Mammary epithelial cell (primary cell): ENCODE data around the gene CTDSP2.

Experiments used
- EZH2 ChIP-seq: IDR thresholded peaks from 2 replicates; pipeline ENCODE4 v1.6.1; 2012; ENCODE audit warnings: low read length, inconsistent platforms, borderline replicate concordance
- TF ChIP-seq, protein P1 (sequence below), 2 donors: IDR thresholded peaks in 1 of 2; conservative IDR thresholded peaks in 1 of 2; 2 replicates each; pipeline ENCODE4 v1.5.1; 2011 to 2012; ENCODE audit warnings: inconsistent platforms in 2 of 2, low read length in 2 of 2, mild to moderate bottlenecking in 2 of 2, control low read depth in 1 of 2, low read depth in 1 of 2; ENCODE audit not compliant: insufficient read depth in 1 of 2; ENCODE audit errors: extremely low read depth in 1 of 2

GRCh38 chr12:57888409-57889157 lies 42.1 kb upstream of the CTDSP2 start:
- TF ChIP-seq, protein P1, sequence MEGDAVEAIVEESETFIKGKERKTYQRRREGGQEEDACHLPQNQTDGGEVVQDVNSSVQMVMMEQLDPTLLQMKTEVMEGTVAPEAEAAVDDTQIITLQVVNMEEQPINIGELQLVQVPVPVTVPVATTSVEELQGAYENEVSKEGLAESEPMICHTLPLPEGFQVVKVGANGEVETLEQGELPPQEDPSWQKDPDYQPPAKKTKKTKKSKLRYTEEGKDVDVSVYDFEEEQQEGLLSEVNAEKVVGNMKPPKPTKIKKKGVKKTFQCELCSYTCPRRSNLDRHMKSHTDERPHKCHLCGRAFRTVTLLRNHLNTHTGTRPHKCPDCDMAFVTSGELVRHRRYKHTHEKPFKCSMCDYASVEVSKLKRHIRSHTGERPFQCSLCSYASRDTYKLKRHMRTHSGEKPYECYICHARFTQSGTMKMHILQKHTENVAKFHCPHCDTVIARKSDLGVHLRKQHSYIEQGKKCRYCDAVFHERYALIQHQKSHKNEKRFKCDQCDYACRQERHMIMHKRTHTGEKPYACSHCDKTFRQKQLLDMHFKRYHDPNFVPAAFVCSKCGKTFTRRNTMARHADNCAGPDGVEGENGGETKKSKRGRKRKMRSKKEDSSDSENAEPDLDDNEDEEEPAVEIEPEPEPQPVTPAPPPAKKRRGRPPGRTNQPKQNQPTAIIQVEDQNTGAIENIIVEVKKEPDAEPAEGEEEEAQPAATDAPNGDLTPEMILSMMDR (conservative IDR thresholded peaks at IDR 0.05 in 1 of 2, IDR thresholded peaks at IDR 0.05 in 1 of 2; ENCODE audit: extremely low read depth in 1 of 2, insufficient read depth in 1 of 2, low read depth in 1 of 2, low read length in 2 of 2), result no peak
- TF ChIP-seq EZH2, result no peak
